ENCODE results near the gene RDH12. TPM values are rescaled to one million over a fixed set of nuclear protein-coding genes. Genes with fewer than 3 reads are reported as not detected.

The RDH12 gene
- total RNA-seq, 6 experiments from 2014 or later, result not detected

DNA sequence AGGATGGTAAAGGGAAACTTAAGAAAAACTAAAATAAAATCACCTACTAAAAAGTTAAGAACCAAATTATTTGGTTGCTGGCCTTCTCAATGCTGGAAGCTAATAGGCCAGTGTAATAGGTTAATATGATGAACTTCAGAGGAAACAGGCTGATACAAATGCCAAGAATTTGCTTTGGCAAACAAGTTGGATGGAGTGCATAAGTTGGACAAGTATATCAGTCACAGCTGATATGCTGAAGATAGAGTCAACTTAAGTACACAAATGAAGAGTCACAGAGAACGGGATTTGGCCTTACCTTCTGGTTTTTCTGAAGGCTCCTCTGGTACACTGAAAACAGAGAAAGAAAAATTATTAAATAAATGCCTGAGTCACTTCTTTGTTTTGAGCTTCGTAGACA, 66.5 kb downstream of the RDH12 start:
- DNase-seq, result no peak
- H3K36me3 Mint-ChIP-seq (ENCODE audit: low read depth), result peaks cover 37% of the 10 kb centered on the region
- TF ChIP-seq, protein P1, sequence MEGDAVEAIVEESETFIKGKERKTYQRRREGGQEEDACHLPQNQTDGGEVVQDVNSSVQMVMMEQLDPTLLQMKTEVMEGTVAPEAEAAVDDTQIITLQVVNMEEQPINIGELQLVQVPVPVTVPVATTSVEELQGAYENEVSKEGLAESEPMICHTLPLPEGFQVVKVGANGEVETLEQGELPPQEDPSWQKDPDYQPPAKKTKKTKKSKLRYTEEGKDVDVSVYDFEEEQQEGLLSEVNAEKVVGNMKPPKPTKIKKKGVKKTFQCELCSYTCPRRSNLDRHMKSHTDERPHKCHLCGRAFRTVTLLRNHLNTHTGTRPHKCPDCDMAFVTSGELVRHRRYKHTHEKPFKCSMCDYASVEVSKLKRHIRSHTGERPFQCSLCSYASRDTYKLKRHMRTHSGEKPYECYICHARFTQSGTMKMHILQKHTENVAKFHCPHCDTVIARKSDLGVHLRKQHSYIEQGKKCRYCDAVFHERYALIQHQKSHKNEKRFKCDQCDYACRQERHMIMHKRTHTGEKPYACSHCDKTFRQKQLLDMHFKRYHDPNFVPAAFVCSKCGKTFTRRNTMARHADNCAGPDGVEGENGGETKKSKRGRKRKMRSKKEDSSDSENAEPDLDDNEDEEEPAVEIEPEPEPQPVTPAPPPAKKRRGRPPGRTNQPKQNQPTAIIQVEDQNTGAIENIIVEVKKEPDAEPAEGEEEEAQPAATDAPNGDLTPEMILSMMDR (IDR thresholded peaks at IDR 0.05), result no peak
- no peak overlapping the region for H3K4me3 Mint-ChIP-seq
- H3K27ac Mint-ChIP-seq, result no peak overlapping the region
- H3K27me3 Mint-ChIP-seq (ENCODE audit: insufficient read depth), result no peaks in the 10 kb centered on the region
- H3K9me3 Mint-ChIP-seq, result no peaks in the 10 kb centered on the region
- no peaks in the 10 kb centered on the region for H3K4me1 Mint-ChIP-seq (ENCODE audit: low read depth)

DNA sequence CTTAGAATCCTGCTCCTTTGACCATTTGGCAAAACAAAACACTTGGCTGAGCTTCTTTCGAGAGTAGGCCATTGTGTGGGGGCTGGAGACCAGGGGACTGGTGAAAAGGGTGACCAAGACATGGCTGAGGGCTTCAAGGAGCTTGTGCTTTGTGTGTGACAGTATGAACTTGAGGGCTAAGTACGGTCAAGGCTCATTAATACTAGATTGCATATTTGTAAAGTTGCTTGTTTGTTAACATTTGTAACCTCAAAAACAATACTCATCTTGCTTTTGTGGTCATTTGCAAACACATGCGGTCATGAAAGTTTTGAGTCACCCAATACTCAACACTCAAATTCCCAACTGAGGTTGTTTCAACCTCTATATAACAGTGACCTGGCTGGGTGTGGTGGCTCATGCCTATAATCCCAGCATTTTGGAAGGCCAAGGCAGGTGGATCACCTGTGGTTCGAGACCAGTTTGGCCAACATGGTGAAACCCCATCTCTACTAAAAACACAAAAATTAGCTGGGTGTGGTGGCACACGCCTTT, 72.2 kb downstream of the RDH12 start:
- H3K9me3 Mint-ChIP-seq, result no peaks in the 10 kb centered on the region
- H3K27me3 Mint-ChIP-seq (ENCODE audit: insufficient read depth), result no peaks in the 10 kb centered on the region; the same call in 1 of the 2 replicates
- peaks cover 41% of the 10 kb centered on the region for H3K36me3 Mint-ChIP-seq (ENCODE audit: low read depth)
- TF ChIP-seq, protein P1 (IDR thresholded peaks at IDR 0.05), result no peak
- no peaks in the 10 kb centered on the region for H3K4me1 Mint-ChIP-seq (ENCODE audit: low read depth)
- no peak overlapping the region for H3K27ac Mint-ChIP-seq
- DNase-seq, result no peak
- no peak overlapping the region for H3K4me3 Mint-ChIP-seq

DNA sequence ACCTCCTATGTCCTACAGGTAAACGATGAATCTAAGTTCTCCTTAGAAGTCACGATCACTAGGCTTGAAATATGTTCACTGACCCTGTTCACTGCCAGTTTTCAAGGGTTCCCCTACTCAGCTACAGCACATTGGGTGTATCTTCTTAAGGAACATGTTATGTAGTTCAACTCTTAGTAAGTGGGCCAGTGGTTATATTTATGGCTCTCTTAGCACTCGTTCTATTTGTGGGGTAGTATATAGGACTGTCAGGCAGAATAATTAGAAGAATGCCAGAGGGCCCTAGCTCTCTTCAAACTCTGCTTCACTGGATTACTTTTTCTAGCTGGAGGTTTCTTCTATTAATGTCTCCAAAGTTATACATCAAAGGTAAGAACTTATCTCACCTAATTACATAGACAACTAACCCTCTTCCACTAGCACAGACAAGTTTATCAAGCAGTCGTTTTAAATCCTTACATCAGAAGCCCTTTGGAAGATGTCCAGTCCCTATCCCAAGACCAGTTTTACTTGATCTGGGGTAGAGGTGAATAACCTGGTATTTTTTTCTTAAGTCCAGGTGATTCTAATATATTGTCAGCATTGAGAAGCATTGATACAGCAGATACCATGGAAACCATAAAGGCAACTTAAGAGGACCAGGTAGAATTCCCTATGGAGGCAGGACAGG, 75.1 kb downstream of the RDH12 start:
- no peak for DNase-seq
- Mint-ChIP-seq H3K4me1 (ENCODE audit: low read depth) (no peaks in the 10 kb centered on the region), H3K36me3 (ENCODE audit: low read depth) (peaks cover 30% of the 10 kb centered on the region), H3K27me3 (ENCODE audit: insufficient read depth) (no peaks in the 10 kb centered on the region; the same call in 1 of the 2 replicates), H3K27ac (no peak overlapping the region), H3K4me3 (no peak overlapping the region), H3K9me3 (no peaks in the 10 kb centered on the region)
- TF ChIP-seq, protein P1 (IDR thresholded peaks at IDR 0.05), result no peak

DNA sequence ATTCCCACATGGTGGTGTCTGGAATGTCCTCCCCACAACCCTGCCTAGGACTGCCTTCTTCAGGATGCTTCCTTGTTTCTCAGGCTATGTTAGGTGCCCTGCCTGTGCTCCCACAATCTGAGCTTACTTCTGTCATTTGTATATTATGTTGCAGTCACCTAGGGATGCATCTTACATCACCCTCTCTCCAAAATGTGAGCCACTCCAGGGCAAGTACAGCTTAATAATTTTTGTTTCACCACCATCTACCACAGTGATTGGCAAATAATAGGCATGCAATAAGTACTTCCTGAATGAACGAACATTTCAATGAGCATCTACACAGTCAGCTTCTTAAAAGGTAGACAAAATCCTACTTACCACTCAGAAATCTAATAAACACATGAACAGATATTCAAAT, 77.1 kb downstream of the RDH12 start:
- DNase-seq, result no peak
- TF ChIP-seq, protein P1 (IDR thresholded peaks at IDR 0.05), result no peak
- H3K27me3 Mint-ChIP-seq (ENCODE audit: insufficient read depth), result no peaks in the 10 kb centered on the region; the same call in 1 of the 2 replicates
- H3K36me3 Mint-ChIP-seq (ENCODE audit: low read depth), result peaks cover 22% of the 10 kb centered on the region
- no peaks in the 10 kb centered on the region for H3K9me3 Mint-ChIP-seq
- H3K27ac Mint-ChIP-seq, result no peak overlapping the region
- no peak overlapping the region for H3K4me3 Mint-ChIP-seq
- no peaks in the 10 kb centered on the region for H3K4me1 Mint-ChIP-seq (ENCODE audit: low read depth)

DNA sequence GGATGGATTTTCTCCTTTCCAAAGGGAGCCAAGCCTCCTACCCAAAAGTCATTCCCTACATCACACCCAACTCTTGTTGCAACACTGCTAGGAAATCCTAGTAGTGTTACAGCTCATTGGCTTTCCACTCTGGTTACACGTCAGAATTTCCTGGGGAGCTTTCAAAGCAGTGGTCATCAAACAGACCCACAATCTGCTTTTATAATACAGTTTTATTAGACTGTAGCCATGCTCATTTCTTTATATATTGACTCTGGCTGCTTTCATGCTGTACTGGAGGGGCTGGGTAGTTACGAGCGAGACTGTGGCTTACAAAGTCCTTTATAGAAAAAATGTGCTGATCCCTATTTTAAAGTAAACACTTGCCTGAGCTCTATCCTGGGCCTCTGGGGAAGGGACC, 80.4 kb downstream of the RDH12 start:
- no peaks in the 10 kb centered on the region for H3K27me3 Mint-ChIP-seq (ENCODE audit: insufficient read depth)
- H3K4me1 Mint-ChIP-seq (ENCODE audit: low read depth), result no peaks in the 10 kb centered on the region
- H3K4me3 Mint-ChIP-seq, result no peak overlapping the region
- H3K27ac Mint-ChIP-seq, result no peak overlapping the region
- H3K36me3 Mint-ChIP-seq (ENCODE audit: low read depth), result peaks cover 10% of the 10 kb centered on the region
- DNase-seq, result no peak
- no peaks in the 10 kb centered on the region for H3K9me3 Mint-ChIP-seq
- TF ChIP-seq, protein P1 (IDR thresholded peaks at IDR 0.05), result no peak

Other genes with a start within 250 kb of the RDH12 start
- under 1 TPM; 0.06 to 0.38 (median 0.20) TPM for gene TMEM229B, start 213.2 kb upstream of the RDH12 start, total RNA-seq (2021; fragmentation: NEBNext Ultra II Directional; extraction: Animal tissue kit (Norgen Biotek cat#: 25700))
- under 1 TPM; 0.10 to 0.28 (median 0.19) TPM for gene PLEKHH1, start 168.6 kb upstream of the RDH12 start, total RNA-seq (2021; fragmentation: NEBNext Ultra II Directional; extraction: Animal tissue kit (Norgen Biotek cat#: 25700))
- gene PIGH, start 101.6 kb upstream of the RDH12 start, total RNA-seq (2021; fragmentation: NEBNext Ultra II Directional; extraction: Animal tissue kit (Norgen Biotek cat#: 25700)), result 1 to 10 TPM; 6.3 to 9.3 (median 7.8) TPM
- gene ARG2, start 82.0 kb upstream of the RDH12 start, total RNA-seq (2021; fragmentation: NEBNext Ultra II Directional; extraction: Animal tissue kit (Norgen Biotek cat#: 25700)), result 1 to 10 TPM; 1.4 to 2.2 (median 1.9) TPM
- 100 to 1,000 TPM; 154 to 178 (median 156) TPM for gene VTI1B, start 27.3 kb upstream of the RDH12 start, total RNA-seq (2021; fragmentation: NEBNext Ultra II Directional; extraction: Animal tissue kit (Norgen Biotek cat#: 25700))
- 10 to 100 TPM; 46.1 to 51.9 (median 49.6) TPM for gene RDH11, start 6.1 kb upstream of the RDH12 start, total RNA-seq (2021; fragmentation: NEBNext Ultra II Directional; extraction: Animal tissue kit (Norgen Biotek cat#: 25700))
- gene ZFYVE26, start 114.7 kb downstream of the RDH12 start, total RNA-seq (2021; fragmentation: NEBNext Ultra II Directional; extraction: Animal tissue kit (Norgen Biotek cat#: 25700)), result 10 to 100 TPM; 12.8 to 17.2 (median 14.7) TPM
- gene RAD51B, start 117.9 kb downstream of the RDH12 start, total RNA-seq (2021; fragmentation: NEBNext Ultra II Directional; extraction: Animal tissue kit (Norgen Biotek cat#: 25700)), result 10 to 100 TPM in 2 of 6 experiments, 1 to 10 TPM in 4; 7.1 to 12.4 (median 9.6) TPM